Neuronal stem cell (in vitro differentiated cells): ENCODE results near the gene OTULIN.

Experiments used
- DNase-seq: peaks from one replicate; pipeline ENCODE4 v3.0.0-alpha.2; 2013; ENCODE audit warnings: low spot score
- H2AFZ ChIP-seq: one replicate; pipeline ENCODE4 v1.6.1; 2013; ENCODE audit warnings: mild to moderate bottlenecking, low read length, inconsistent platforms
- H2AK5ac ChIP-seq: 2 replicates; pipeline ENCODE4 v1.6.1; 2013; ENCODE audit warnings: low read depth, mild to moderate bottlenecking, inconsistent platforms, low read length, moderate library complexity, mixed read lengths
- H2BK120ac ChIP-seq: 2 replicates; pipeline ENCODE4 v1.6.1; 2013; ENCODE audit warnings: low read depth, mild to moderate bottlenecking, inconsistent platforms, low read length, moderate library complexity, mixed read lengths
- H2BK12ac ChIP-seq: one replicate; pipeline ENCODE4 v1.6.1; 2013; ENCODE audit warnings: low read length, inconsistent platforms
- H2BK15ac ChIP-seq: 2 replicates; pipeline ENCODE4 v1.6.1; 2013; ENCODE audit warnings: mild to moderate bottlenecking, low read length, inconsistent platforms, mixed read lengths
- H2BK5ac ChIP-seq: one replicate; pipeline ENCODE4 v1.6.1; 2013; ENCODE audit warnings: inconsistent platforms, mild to moderate bottlenecking, low read length, moderate library complexity
- H3K14ac ChIP-seq: one replicate; pipeline ENCODE4 v1.6.1; 2013; ENCODE audit warnings: low read length, inconsistent platforms
- H3K18ac ChIP-seq: 2 replicates; pipeline ENCODE4 v1.6.1; 2013; ENCODE audit warnings: low read length, inconsistent platforms
- H3K23ac ChIP-seq: 2 replicates; pipeline ENCODE4 v1.6.1; 2013; ENCODE audit warnings: low read depth, mild to moderate bottlenecking, mixed read lengths, low read length, inconsistent platforms; ENCODE audit not compliant: poor library complexity
- H3K27ac ChIP-seq: replicated peaks from 3 replicates; pipeline ENCODE4 v1.5.1; 2013; ENCODE audit warnings: low read length, inconsistent platforms
- H3K27me3 ChIP-seq, 3 experiments: 2 replicates each; pipeline ENCODE4 v1.6.1; 2013; ENCODE audit warnings: low read length in 3 of 3, mild to moderate bottlenecking in 2 of 3, inconsistent platforms in 1 of 3, low read depth in 1 of 3, mixed read lengths in 1 of 3, moderate library complexity in 1 of 3; ENCODE audit not compliant: control insufficient read depth in 3 of 3, insufficient read depth in 3 of 3
- H3K36me3 ChIP-seq, 2 donors: replicated peaks in 1 of 2; 2 replicates each; pipeline ENCODE4 v1.6.1; 2013; ENCODE audit warnings: low read length in 2 of 2; ENCODE audit not compliant: control insufficient read depth in 2 of 2, insufficient read depth in 2 of 2
- H3K4ac ChIP-seq: 2 replicates; pipeline ENCODE4 v1.6.1; 2013; ENCODE audit warnings: inconsistent platforms, mild to moderate bottlenecking, low read length, moderate library complexity
- H3K4me1 ChIP-seq, 2 donors: 1 replicate in 1 of 2; 2 replicates in 1 of 2; pipeline ENCODE4 v1.6.1; 2013; ENCODE audit warnings: low read length in 2 of 2, low read depth in 1 of 2; ENCODE audit not compliant: control insufficient read depth in 2 of 2, insufficient read depth in 1 of 2
- H3K4me2 ChIP-seq: one replicate; pipeline ENCODE4 v1.6.1; 2013; ENCODE audit warnings: mild to moderate bottlenecking, low read length, inconsistent platforms; ENCODE audit not compliant: insufficient read depth, poor library complexity, severe bottlenecking
- H3K4me3 ChIP-seq, 2 donors: 2 replicates each; pipeline ENCODE4 v1.5.1; 2013; ENCODE audit warnings: low read length in 2 of 2, mild to moderate bottlenecking in 2 of 2, inconsistent platforms in 1 of 2, moderate library complexity in 1 of 2
- H3K79me1 ChIP-seq: one replicate; pipeline ENCODE4 v1.6.1; 2013; ENCODE audit warnings: low read depth, mild to moderate bottlenecking, inconsistent platforms, low read length, moderate library complexity
- H3K9ac ChIP-seq: one replicate; pipeline ENCODE4 v1.6.1; 2013; ENCODE audit warnings: mild to moderate bottlenecking, low read depth, low read length, inconsistent platforms; ENCODE audit not compliant: poor library complexity
- H3K9me3 ChIP-seq, 2 donors: replicated peaks in 1 of 2; 2 replicates each; pipeline versions ENCODE3 to v1.6.1; 2013; ENCODE audit warnings: low read length in 2 of 2, mild to moderate bottlenecking in 2 of 2, inconsistent platforms in 1 of 2, low read depth in 1 of 2, mixed read lengths in 1 of 2, moderate library complexity in 1 of 2; ENCODE audit not compliant: control insufficient read depth in 2 of 2, insufficient read depth in 1 of 2
- H4K8ac ChIP-seq: one replicate; pipeline ENCODE4 v1.6.1; 2013; ENCODE audit warnings: low read depth, mild to moderate bottlenecking, inconsistent platforms, low read length, moderate library complexity
- H4K91ac ChIP-seq: one replicate; pipeline ENCODE4 v1.6.1; 2013; ENCODE audit warnings: low read length, low read depth, mild to moderate bottlenecking, inconsistent platforms; ENCODE audit not compliant: poor library complexity
- WGBS, 2 donors: extraction: QIAGEN DNeasy Blood & Tissue Kit; methylation state at CpG; one replicate each; pipeline ENCODE4 v1.1.7; 2013; ENCODE audit warnings: missing lambda C conversion rate in 2 of 2, mixed read lengths in 1 of 2; ENCODE audit not compliant: insufficient read length in 2 of 2, insufficient replicate concordance in 1 of 2; ENCODE audit errors: extremely low coverage in 2 of 2; 5-methylcytosine and 5-hydroxymethylcytosine counted together

OTULIN gene

DNA sequence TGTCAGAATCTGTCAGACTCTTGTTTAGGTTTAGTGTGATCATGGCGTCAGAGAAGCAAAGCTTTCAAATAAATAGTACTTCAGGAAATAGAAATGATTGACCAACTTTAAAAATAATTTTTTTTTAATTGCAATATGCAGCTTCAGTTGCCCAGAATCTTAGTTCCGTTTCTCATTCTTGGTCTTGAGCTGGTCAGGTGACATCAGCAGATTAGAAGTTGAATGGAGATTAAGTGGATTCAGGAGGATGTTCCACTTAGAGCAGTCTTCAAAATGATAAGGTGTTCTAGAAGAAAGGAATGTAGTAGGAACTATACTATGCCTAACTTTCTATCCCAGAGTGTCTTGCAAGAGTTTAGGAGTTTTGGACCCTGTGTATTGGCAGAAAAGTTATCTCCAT, 30.6 kb downstream of the OTULIN start:
- Histone ChIP-seq H3K14ac (no peak overlapping the region), H2BK5ac (no peak overlapping the region), H3K27ac (no peak overlapping the region), H2AK5ac (no peak overlapping the region), H3K4me1 (no peaks in the 10 kb centered on the region), H3K23ac (no peak overlapping the region), H2BK12ac (no peak overlapping the region), H3K36me3 (peaks cover 25 to 99% of the 10 kb centered on the region in 2 donors), H3K79me1 (peaks cover 3% of the 10 kb centered on the region), H2AFZ (no peak overlapping the region), H2BK15ac (no peak overlapping the region), H3K4ac (no peak overlapping the region), H3K4me3 (no peak overlapping the region), H3K4me2 (no peak overlapping the region), H3K27me3 (no peaks in the 10 kb centered on the region), H3K18ac (no peak overlapping the region), H3K9me3 (peaks cover 0 to 4% of the 10 kb centered on the region in 2 donors), H3K9ac (no peak overlapping the region), H4K91ac (no peak overlapping the region), H4K8ac (no peak overlapping the region), H2BK120ac (no peak overlapping the region)
- no peak for DNase-seq
- no CpG with 5 or more reads among the region's 2 CpGs for WGBS, 2 donors

GRCh38 chr5:14696057-14696456, 31.5 kb downstream of the OTULIN start:
- Histone ChIP-seq H3K23ac (no peak overlapping the region), H3K27ac (no peak overlapping the region), H3K9me3 (no peaks in the 10 kb centered on the region), H3K4me1 (no peaks in the 10 kb centered on the region), H2AK5ac (no peak overlapping the region), H2BK120ac (no peak overlapping the region), H3K4me3 (no peak overlapping the region), H2BK5ac (no peak overlapping the region), H4K8ac (no peak overlapping the region), H3K79me1 (peaks cover 3% of the 10 kb centered on the region), H2AFZ (no peak overlapping the region), H4K91ac (no peak overlapping the region), H3K27me3 (no peaks in the 10 kb centered on the region), H3K4ac (no peak overlapping the region), H3K36me3 (peaks cover 21 to 97% of the 10 kb centered on the region in 2 donors), H3K4me2 (no peak overlapping the region), H2BK12ac (no peak overlapping the region), H2BK15ac (no peak overlapping the region), H3K9ac (no peak overlapping the region), H3K14ac (no peak overlapping the region), H3K18ac (no peak overlapping the region)
- DNase-seq, result no peak
- WGBS, 2 donors, result no CpG with 5 or more reads among the region's 1 CpG

DNA sequence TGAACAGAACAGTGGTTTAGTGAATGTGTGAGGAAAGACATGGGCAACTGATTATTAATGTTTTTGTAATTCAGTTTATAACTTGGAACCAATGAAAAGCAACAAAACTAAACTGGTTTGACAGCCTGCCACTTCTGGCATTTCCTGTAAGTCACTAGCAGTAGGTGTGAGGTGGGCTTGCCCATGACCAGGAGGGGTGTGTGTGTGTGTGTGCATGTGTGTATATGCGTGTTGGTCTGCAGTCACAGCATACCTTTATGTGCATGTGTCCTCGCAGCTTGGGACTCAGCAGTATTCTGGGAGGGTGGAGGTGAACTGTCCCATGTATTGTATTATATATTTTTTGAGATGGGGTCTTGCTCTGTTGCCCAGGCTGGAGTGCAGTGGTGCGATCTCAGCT, 32.3 kb downstream of the OTULIN start:
- H2BK5ac ChIP-seq, result no peak overlapping the region
- H3K4me1 ChIP-seq, result no peaks in the 10 kb centered on the region
- H4K91ac ChIP-seq, result no peak overlapping the region
- H3K23ac ChIP-seq, result no peak overlapping the region
- no peak overlapping the region for H2BK15ac ChIP-seq
- peaks cover 3% of the 10 kb centered on the region for H3K79me1 ChIP-seq
- no peak overlapping the region for H3K14ac ChIP-seq
- H3K18ac ChIP-seq, result no peak overlapping the region
- peaks cover 21 to 98% of the 10 kb centered on the region in 2 donors for H3K36me3 ChIP-seq
- no peaks in the 10 kb centered on the region for H3K9me3 ChIP-seq
- no peak overlapping the region for H4K8ac ChIP-seq
- H2AFZ ChIP-seq, result no peak overlapping the region
- no peak overlapping the region for H3K4me3 ChIP-seq
- no peak overlapping the region for H2BK12ac ChIP-seq
- H3K9ac ChIP-seq, result no peak overlapping the region
- H3K4me2 ChIP-seq, result no peak overlapping the region
- H2AK5ac ChIP-seq, result no peak overlapping the region
- H3K27ac ChIP-seq, result no peak overlapping the region
- H3K27me3 ChIP-seq, result no peaks in the 10 kb centered on the region
- no peak for DNase-seq
- H2BK120ac ChIP-seq, result no peak overlapping the region
- no peak overlapping the region for H3K4ac ChIP-seq
- no CpG with 5 or more reads among the region's 3 CpGs for WGBS, 2 donors

DNA sequence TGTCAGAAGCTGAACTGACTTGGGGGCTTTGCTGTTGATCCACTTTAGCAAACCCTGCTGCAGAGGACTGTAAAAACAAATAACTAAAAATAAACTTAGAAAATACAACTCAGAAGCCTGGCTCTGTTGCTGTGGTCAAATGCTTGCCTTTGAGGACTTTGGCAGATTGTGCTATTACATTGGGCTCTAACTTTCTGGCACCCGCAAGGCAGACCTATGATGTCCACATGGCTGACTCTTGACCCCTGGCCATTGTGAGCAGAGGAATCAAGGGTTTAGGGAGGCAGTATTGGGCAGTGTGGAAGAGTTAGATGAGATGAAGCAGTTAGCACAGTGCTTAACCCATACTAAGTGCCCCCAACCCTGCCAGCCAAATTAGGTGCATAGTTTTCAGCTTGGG, 34.0 kb downstream of the OTULIN start:
- Histone ChIP-seq H3K4me3 (no peak overlapping the region), H3K14ac (no peak overlapping the region), H3K27me3 (no peaks in the 10 kb centered on the region), H3K27ac (no peak overlapping the region), H2BK5ac (no peak overlapping the region), H2BK12ac (no peak overlapping the region), H4K8ac (no peak overlapping the region), H2AK5ac (no peak overlapping the region), H3K9ac (no peak overlapping the region), H3K23ac (no peak overlapping the region), H3K4me1 (no peaks in the 10 kb centered on the region), H3K9me3 (no peaks in the 10 kb centered on the region), H2BK15ac (no peak overlapping the region), H4K91ac (no peak overlapping the region), H3K4ac (no peak overlapping the region), H3K36me3 (peaks cover 18 to 96% of the 10 kb centered on the region in 2 donors), H3K79me1 (peaks cover 3% of the 10 kb centered on the region), H3K4me2 (no peak overlapping the region), H2BK120ac (no peak overlapping the region), H3K18ac (no peak overlapping the region), H2AFZ (no peak overlapping the region)
- no peak for DNase-seq
- WGBS, 2 donors, result no CpG with 5 or more reads among the region's 1 CpG
